ENCODE measurements around the gene ITGB2. TPM values are rescaled to one million over a fixed set of nuclear protein-coding genes. Genes with fewer than 3 reads are reported as not detected.

ITGB2 gene
- total RNA-seq, 1 donor from 2014 or later: 6.9 TPM

DNA sequence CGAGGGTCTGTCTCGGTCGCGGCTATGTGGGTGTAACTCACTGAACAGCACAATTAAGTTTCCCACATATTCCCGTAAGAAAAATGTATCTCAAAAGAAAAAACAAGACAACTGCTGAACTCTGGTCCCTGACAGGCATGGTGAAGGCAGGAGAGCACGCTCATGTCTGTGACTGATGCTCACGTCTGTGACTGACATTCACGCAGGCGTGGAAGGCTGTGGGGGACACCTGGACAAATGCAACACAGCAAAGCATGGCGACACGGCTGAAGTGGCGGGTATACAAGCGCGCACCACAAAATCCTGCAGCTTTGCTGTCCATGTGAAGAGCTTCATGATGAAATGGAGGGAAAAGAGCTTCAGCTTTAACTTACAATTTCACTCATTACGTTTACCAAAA, 53.2 kb downstream of the ITGB2 start:
- Histone ChIP-seq H3K4me3 (ENCODE audit: low read depth, low read length) (no peak overlapping the region), H3K27me3 (ENCODE audit: control insufficient read depth, insufficient read depth, low read length) (no peaks in the 10 kb centered on the region), H3K36me3 (ENCODE audit: control insufficient read depth, insufficient read depth, low read length) (no peaks in the 10 kb centered on the region)
- DNase-seq (ENCODE audit: low read depth): no peak
- TF ChIP-seq, protein P1, sequence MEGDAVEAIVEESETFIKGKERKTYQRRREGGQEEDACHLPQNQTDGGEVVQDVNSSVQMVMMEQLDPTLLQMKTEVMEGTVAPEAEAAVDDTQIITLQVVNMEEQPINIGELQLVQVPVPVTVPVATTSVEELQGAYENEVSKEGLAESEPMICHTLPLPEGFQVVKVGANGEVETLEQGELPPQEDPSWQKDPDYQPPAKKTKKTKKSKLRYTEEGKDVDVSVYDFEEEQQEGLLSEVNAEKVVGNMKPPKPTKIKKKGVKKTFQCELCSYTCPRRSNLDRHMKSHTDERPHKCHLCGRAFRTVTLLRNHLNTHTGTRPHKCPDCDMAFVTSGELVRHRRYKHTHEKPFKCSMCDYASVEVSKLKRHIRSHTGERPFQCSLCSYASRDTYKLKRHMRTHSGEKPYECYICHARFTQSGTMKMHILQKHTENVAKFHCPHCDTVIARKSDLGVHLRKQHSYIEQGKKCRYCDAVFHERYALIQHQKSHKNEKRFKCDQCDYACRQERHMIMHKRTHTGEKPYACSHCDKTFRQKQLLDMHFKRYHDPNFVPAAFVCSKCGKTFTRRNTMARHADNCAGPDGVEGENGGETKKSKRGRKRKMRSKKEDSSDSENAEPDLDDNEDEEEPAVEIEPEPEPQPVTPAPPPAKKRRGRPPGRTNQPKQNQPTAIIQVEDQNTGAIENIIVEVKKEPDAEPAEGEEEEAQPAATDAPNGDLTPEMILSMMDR (IDR thresholded peaks at IDR 0.05; ENCODE audit: insufficient read depth, low read length, poor library complexity, severe bottlenecking): no peak

- Histone ChIP-seq H3K36me3 (ENCODE audit: control insufficient read depth, insufficient read depth, low read length) (no peaks in the 10 kb centered on the region), H3K27me3 (ENCODE audit: control insufficient read depth, insufficient read depth, low read length) (no peaks in the 10 kb centered on the region), H3K4me3 (ENCODE audit: low read depth, low read length) (no peak overlapping the region)
- TF ChIP-seq, protein P1 (IDR thresholded peaks at IDR 0.05; ENCODE audit: insufficient read depth, low read length, poor library complexity, severe bottlenecking): no peak
- no peak for DNase-seq (ENCODE audit: low read depth)
These were observed 53.9 kb downstream of the ITGB2 start for GRCh38 chr21:44866780-44867179.

- no peak for DNase-seq (ENCODE audit: low read depth)
- Histone ChIP-seq H3K36me3 (ENCODE audit: control insufficient read depth, insufficient read depth, low read length) (no peaks in the 10 kb centered on the region), H3K4me3 (ENCODE audit: low read depth, low read length) (no peak overlapping the region), H3K27me3 (ENCODE audit: control insufficient read depth, insufficient read depth, low read length) (no peaks in the 10 kb centered on the region)
- TF ChIP-seq, protein P1 (IDR thresholded peaks at IDR 0.05; ENCODE audit: insufficient read depth, low read length, poor library complexity, severe bottlenecking): no peak
These were observed 55.0 kb downstream of the ITGB2 start for GRCh38 chr21:44865561-44866280.

GRCh38 chr21:44862869-44863685, 57.6 kb downstream of the ITGB2 start:
- TF ChIP-seq, protein P1 (IDR thresholded peaks at IDR 0.05; ENCODE audit: insufficient read depth, low read length, poor library complexity, severe bottlenecking): no peak
- Histone ChIP-seq H3K27me3 (ENCODE audit: control insufficient read depth, insufficient read depth, low read length) (no peaks in the 10 kb centered on the region), H3K4me3 (ENCODE audit: low read depth, low read length) (no peak overlapping the region), H3K36me3 (ENCODE audit: control insufficient read depth, insufficient read depth, low read length) (peaks cover 4% of the 10 kb centered on the region)
- no peak for DNase-seq (ENCODE audit: low read depth)

DNA sequence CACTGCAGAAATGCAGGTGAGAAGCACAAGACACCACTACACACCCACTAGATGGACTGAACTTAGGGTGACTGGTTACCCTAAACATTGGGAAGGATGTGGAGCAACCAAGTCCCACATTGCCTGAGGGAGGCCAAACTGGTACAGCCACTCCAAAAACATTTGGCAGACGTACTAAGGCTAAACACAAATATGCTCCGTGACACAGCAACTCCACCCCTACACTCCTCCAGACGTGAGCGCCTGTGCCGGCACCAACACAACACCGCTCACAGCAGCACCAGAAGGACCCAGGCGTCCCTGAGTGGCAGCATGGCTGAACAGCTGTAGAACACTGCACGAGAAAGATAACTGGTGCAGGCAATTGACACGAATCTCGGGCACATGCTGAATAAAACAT, 61.9 kb downstream of the ITGB2 start:
- peaks cover 4% of the 10 kb centered on the region for H3K36me3 ChIP-seq (ENCODE audit: control insufficient read depth, insufficient read depth, low read length)
- TF ChIP-seq, protein P1 (IDR thresholded peaks at IDR 0.05; ENCODE audit: insufficient read depth, low read length, poor library complexity, severe bottlenecking): no peak
- no peak for DNase-seq (ENCODE audit: low read depth)
- no peaks in the 10 kb centered on the region for H3K27me3 ChIP-seq (ENCODE audit: control insufficient read depth, insufficient read depth, low read length)
- H3K4me3 ChIP-seq (ENCODE audit: low read depth, low read length): no peak overlapping the region

All from kidney epithelial cell (primary cell).